Lung (tissue), 12 donors: ENCODE results near the gene TMEM121. TPM values are rescaled to one million over a fixed set of nuclear protein-coding genes. Genes with fewer than 3 reads are reported as not detected.

ENCODE experiments used
- ATAC-seq: fragments of 200-7000 bp; cut with Tn5 transposase; one replicate; pipeline ENCODE4 v1.9.1; 2020; ENCODE audit warnings: moderate number of reproducible peaks; ENCODE audit not compliant: insufficient read depth, low FRiP score
- DNase-seq, 3 donors: peaks; one replicate each; pipeline ENCODE4 v3.0.0-alpha.2; 2013 to 2017
- H3K27ac ChIP-seq, 2 donors: one replicate each; pipeline ENCODE4 v1.5.1; 2013; ENCODE audit warnings: mild to moderate bottlenecking in 2 of 2, moderate library complexity in 2 of 2, control low read depth in 1 of 2, inconsistent platforms in 1 of 2, low read depth in 1 of 2, low read length in 1 of 2
- H3K27me3 ChIP-seq, 3 donors: one replicate each; pipeline ENCODE4 v1.5.1; 2013; ENCODE audit warnings: low read length in 2 of 3; ENCODE audit not compliant: control insufficient read depth in 3 of 3, insufficient read depth in 3 of 3
- H3K36me3 ChIP-seq, 4 donors: one replicate each; pipeline ENCODE4 v1.5.1; 2013; ENCODE audit warnings: low read length in 4 of 4, mild to moderate bottlenecking in 1 of 4, moderate library complexity in 1 of 4; ENCODE audit not compliant: control insufficient read depth in 4 of 4, insufficient read depth in 4 of 4
- H3K4me1 ChIP-seq, 5 donors: one replicate each; pipeline ENCODE4 v1.5.1; 2013; ENCODE audit warnings: low read length in 5 of 5, mild to moderate bottlenecking in 2 of 5, moderate library complexity in 1 of 5; ENCODE audit not compliant: control insufficient read depth in 5 of 5, insufficient read depth in 5 of 5
- H3K4me3 ChIP-seq: one replicate; pipeline ENCODE4 v1.5.1; 2013; ENCODE audit warnings: mild to moderate bottlenecking, control low read depth, moderate library complexity
- H3K9ac ChIP-seq, 2 donors: one replicate each; pipeline ENCODE4 v1.5.1; 2013; ENCODE audit warnings: low read length in 2 of 2, control low read depth in 1 of 2; ENCODE audit not compliant: insufficient read depth in 1 of 2
- H3K9me3 ChIP-seq, 4 donors: one replicate each; pipeline ENCODE4 v1.5.1; 2013; ENCODE audit warnings: low read length in 3 of 4, mild to moderate bottlenecking in 1 of 4, moderate library complexity in 1 of 4; ENCODE audit not compliant: control insufficient read depth in 4 of 4, insufficient read depth in 3 of 4
- CTCF ChIP-seq: IDR thresholded peaks from 2 replicates; pipeline ENCODE4 v1.5.1; 2012; ENCODE audit warnings: mild to moderate bottlenecking; ENCODE audit errors: control extremely low read depth, extremely low read depth
- WGBS, 2 donors: extraction: QIAGEN DNeasy Blood & Tissue Kit; methylation state at CpG; one replicate each; pipeline ENCODE4 v1.1.7; 2013; 5-methylcytosine and 5-hydroxymethylcytosine counted together
- polyA plus RNA-seq, 2 donors: library from polyadenylated mRNA; stranded (reverse); fragments of 200-250 nt; gene quantifications; one replicate each; pipeline ENCODE4 v1.2.1, GENCODE V29; 2013
- total RNA-seq, 2 donors: library from RNA; depleted of rRNA in 1 of 2; stranded (reverse); fragments of >200 nt in 1 of 2; gene quantifications; one replicate each; pipeline ENCODE4 v1.2.1, GENCODE V29; 2014 to 2021
- donor health status: control.
- donor health status: control.
- donor health status: Bipolar disorder and iron deficiency.
- donor health status: healthy.
- donor health status: DM: yes; HTN: yes; CAD: no.

The TMEM121 gene
- total and polyA plus RNA-seq, 4 donors: 1.1 to 5.4 (median 2.8) TPM

- Histone ChIP-seq H3K4me1 (no peaks in the 10 kb centered on the region), H3K4me3 (no peak overlapping the region), H3K27me3 (no peaks in the 10 kb centered on the region), H3K36me3 (peaks cover 0 to 3% (median 0%) of the 10 kb centered on the region in 4 donors), H3K27ac (no peak overlapping the region), H3K9me3 (peaks cover 0 to 2% (median 0%) of the 10 kb centered on the region in 4 donors), H3K9ac (no peak overlapping the region)
- 91 to 94% methylated on average over 7 of the region's 7 CpGs for WGBS, 2 donors
- no peak for ATAC-seq
- TF ChIP-seq CTCF: no peak
- DNase-seq: no peak
Observed at GRCh38 chr14:105503296-105503640, 23.1 kb upstream of the TMEM121 start.

- no peaks in the 10 kb centered on the region for H3K4me1 ChIP-seq
- H3K36me3 ChIP-seq: no peaks in the 10 kb centered on the region
- H3K9ac ChIP-seq: no peak overlapping the region
- H3K27ac ChIP-seq: no peak overlapping the region
- 79 to 80% methylated on average over 26 to 29 of the region's 29 CpGs for WGBS, 2 donors
- DNase-seq (no peak), ATAC-seq (no peak)
- no peak overlapping the region for H3K4me3 ChIP-seq
- TF ChIP-seq CTCF: no peak
- H3K27me3 ChIP-seq: no peaks in the 10 kb centered on the region
- peaks cover 0 to 2% (median 0%) of the 10 kb centered on the region in 4 donors for H3K9me3 ChIP-seq
Observed at GRCh38 chr14:105503935-105504692, 22.3 kb upstream of the TMEM121 start.

- Histone ChIP-seq H3K36me3 (no peaks in the 10 kb centered on the region), H3K9me3 (peaks cover 0 to 2% (median 0%) of the 10 kb centered on the region in 4 donors), H3K27ac (no peak overlapping the region), H3K9ac (no peak overlapping the region), H3K4me1 (no peaks in the 10 kb centered on the region), H3K27me3 (no peaks in the 10 kb centered on the region), H3K4me3 (no peak overlapping the region)
- TF ChIP-seq CTCF: no peak
- DNase-seq (no peak), ATAC-seq (no peak)
- 91 to 93% methylated on average over 16 of the region's 16 CpGs for WGBS, 2 donors
Observed at GRCh38 chr14:105505101-105505500, 21.3 kb upstream of the TMEM121 start.
